Measurements from ENCODE around the gene TMEM271.

DNA sequence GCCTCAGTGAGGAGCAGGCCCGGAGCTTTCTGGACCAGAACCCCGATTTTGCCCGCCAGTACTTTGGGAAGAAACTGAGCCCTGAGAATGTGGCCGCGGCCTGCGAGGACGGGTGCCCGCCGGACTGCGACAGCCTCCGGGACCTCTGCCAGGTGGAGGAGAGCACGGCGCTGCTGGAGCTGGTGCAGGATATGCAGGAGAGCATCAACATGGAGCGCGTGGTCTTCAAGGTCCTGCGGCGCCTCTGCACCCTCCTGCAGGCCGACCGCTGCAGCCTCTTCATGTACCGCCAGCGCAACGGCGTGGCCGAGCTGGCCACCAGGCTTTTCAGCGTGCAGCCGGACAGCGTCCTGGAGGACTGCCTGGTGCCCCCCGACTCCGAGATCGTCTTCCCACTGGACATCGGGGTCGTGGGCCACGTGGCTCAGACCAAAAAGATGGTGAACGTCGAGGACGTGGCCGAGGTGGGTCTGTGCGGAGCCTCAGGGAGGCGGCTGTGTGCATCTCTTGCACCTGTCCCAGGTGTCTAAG is 49.6 kb upstream of the TMEM271 start:
- TF ChIP-seq, protein P1, sequence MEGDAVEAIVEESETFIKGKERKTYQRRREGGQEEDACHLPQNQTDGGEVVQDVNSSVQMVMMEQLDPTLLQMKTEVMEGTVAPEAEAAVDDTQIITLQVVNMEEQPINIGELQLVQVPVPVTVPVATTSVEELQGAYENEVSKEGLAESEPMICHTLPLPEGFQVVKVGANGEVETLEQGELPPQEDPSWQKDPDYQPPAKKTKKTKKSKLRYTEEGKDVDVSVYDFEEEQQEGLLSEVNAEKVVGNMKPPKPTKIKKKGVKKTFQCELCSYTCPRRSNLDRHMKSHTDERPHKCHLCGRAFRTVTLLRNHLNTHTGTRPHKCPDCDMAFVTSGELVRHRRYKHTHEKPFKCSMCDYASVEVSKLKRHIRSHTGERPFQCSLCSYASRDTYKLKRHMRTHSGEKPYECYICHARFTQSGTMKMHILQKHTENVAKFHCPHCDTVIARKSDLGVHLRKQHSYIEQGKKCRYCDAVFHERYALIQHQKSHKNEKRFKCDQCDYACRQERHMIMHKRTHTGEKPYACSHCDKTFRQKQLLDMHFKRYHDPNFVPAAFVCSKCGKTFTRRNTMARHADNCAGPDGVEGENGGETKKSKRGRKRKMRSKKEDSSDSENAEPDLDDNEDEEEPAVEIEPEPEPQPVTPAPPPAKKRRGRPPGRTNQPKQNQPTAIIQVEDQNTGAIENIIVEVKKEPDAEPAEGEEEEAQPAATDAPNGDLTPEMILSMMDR (IDR thresholded peaks at IDR 0.05; ENCODE audit: poor library complexity): no peak
- TF ChIP-seq EZH2 (IDR thresholded peaks at IDR 0.05; ENCODE audit: borderline replicate concordance) (no peak), EZH2phosphoT487 (IDR thresholded peaks at IDR 0.05; ENCODE audit: low read depth, severe bottlenecking, unreplicated experiment) (no peak)
